ENCODE data around the gene TRABD2B. TPM values are rescaled to one million over a fixed set of nuclear protein-coding genes. Genes with fewer than 3 reads are reported as not detected.

The TRABD2B gene
- total and polyA plus RNA-seq, 2 of the 13 experiments (the other 11 are each of a cell fraction or from before 2014, with no cell fraction given): 0.04 TPM; not detected in 1

DNA sequence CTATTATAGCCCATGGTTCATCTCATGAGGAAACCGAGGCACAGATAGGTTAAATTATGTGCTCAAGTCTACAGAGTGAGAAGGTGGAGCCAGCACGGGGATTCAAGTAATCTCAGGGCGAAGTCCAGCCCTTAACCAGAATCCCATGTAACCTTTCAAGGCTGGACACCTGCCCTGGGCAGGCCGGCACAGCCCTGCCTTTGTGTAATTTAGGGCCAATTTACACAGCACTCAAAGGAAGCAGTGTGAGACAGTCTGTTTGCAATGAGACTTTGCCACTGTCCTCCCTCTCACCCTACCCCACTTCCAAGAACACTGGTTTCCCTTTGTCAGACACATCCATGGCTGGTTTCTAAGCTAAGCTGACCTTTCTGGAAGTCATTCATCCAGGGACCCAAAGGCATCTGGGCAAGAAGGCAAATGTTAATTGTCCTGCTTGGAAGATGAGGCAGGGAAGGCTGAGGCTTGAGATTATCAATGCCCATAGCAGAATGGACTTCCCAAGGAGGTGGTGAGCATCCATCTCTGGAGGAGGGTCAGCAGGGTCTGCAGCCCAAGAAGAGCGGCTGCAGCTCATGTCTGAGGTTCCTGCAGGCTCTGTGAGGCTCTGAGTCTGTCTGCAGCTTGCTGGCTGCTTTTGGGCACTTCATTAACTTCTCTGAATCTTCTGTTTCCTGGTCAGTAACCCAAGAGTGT lies 159.2 kb downstream of the TRABD2B start (continued):
- TF ChIP-seq ZNF326 (CRISPR knock-in tag; IDR thresholded peaks at IDR 0.05; ENCODE audit: borderline replicate concordance) (no peak), ZNF317 (CRISPR knock-in tag; IDR thresholded peaks at IDR 0.05) (0 out of 2 replicates have a peak, but pooled peaks have one; percentile 63), ZNF430 (CRISPR knock-in tag; IDR thresholded peaks at IDR 0.05) (no peak), ZBTB7A (CRISPR knock-in tag; IDR thresholded peaks at IDR 0.05) (no peak), ARNTL (CRISPR knock-in tag; IDR thresholded peaks at IDR 0.05) (no peak), NFE2 (CRISPR knock-in tag; IDR thresholded peaks at IDR 0.05) (no peak), ZNF546 (CRISPR knock-in tag; conservative IDR thresholded peaks at IDR 0.05) (no peak), ZNF564 (CRISPR knock-in tag; IDR thresholded peaks at IDR 0.05) (no peak), RFX1 (IDR thresholded peaks at IDR 0.05) (no peak), ZNF296 (CRISPR knock-in tag; conservative IDR thresholded peaks at IDR 0.05) (no peak), IRF2 (CRISPR knock-in tag; IDR thresholded peaks at IDR 0.05) (peak; percentile 41; the same call in 1 of the 2 replicates), ZNF101 (CRISPR knock-in tag; IDR thresholded peaks at IDR 0.05; ENCODE audit: borderline replicate concordance, low read depth) (no peak), ZNF33B (CRISPR knock-in tag; IDR thresholded peaks at IDR 0.05) (no peak), GFI1 (CRISPR knock-in tag; IDR thresholded peaks at IDR 0.05; ENCODE audit: borderline replicate concordance) (0 out of 2 replicates have a peak, but pooled peaks have one; percentile 14), FOSL1 (CRISPR knock-in tag; IDR thresholded peaks at IDR 0.05; ENCODE audit: borderline replicate concordance) (no peak), HOXA5 (CRISPR knock-in tag; IDR thresholded peaks at IDR 0.05) (peak; percentile 79; the same call in 1 of the 2 replicates), HMGXB4 (CRISPR knock-in tag; IDR thresholded peaks at IDR 0.05; ENCODE audit: borderline replicate concordance in 1 of 2, low read depth in 1 of 2) (no peak), ZBTB46 (CRISPR knock-in tag; IDR thresholded peaks at IDR 0.05; ENCODE audit: borderline replicate concordance) (peak; percentile 49; the same call in 1 of the 2 replicates), MTERF4 (CRISPR knock-in tag; IDR thresholded peaks at IDR 0.05) (no peak), TOPORS (CRISPR knock-in tag; IDR thresholded peaks at IDR 0.05) (no peak)
- TF ChIP-seq, protein P1, sequence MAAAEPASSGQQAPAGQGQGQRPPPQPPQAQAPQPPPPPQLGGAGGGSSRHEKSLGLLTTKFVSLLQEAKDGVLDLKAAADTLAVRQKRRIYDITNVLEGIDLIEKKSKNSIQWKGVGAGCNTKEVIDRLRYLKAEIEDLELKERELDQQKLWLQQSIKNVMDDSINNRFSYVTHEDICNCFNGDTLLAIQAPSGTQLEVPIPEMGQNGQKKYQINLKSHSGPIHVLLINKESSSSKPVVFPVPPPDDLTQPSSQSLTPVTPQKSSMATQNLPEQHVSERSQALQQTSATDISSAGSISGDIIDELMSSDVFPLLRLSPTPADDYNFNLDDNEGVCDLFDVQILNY (CRISPR knock-in tag; conservative IDR thresholded peaks at IDR 0.05): no peak
- TF ChIP-seq, protein P2, sequence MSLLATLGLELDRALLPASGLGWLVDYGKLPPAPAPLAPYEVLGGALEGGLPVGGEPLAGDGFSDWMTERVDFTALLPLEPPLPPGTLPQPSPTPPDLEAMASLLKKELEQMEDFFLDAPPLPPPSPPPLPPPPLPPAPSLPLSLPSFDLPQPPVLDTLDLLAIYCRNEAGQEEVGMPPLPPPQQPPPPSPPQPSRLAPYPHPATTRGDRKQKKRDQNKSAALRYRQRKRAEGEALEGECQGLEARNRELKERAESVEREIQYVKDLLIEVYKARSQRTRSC (CRISPR knock-in tag; IDR thresholded peaks at IDR 0.05; ENCODE audit: low read depth): no peak
- TF ChIP-seq, protein P3, sequence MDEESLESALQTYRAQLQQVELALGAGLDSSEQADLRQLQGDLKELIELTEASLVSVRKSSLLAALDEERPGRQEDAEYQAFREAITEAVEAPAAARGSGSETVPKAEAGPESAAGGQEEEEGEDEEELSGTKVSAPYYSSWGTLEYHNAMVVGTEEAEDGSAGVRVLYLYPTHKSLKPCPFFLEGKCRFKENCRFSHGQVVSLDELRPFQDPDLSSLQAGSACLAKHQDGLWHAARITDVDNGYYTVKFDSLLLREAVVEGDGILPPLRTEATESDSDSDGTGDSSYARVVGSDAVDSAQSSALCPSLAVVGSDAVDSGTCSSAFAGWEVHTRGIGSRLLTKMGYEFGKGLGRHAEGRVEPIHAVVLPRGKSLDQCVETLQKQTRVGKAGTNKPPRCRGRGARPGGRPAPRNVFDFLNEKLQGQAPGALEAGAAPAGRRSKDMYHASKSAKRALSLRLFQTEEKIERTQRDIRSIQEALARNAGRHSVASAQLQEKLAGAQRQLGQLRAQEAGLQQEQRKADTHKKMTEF (CRISPR knock-in tag; IDR thresholded peaks at IDR 0.05): peak; percentile 72
